T-helper 17 cell (primary cell): ENCODE results near the gene ELL. TPM values are rescaled to one million over a fixed set of nuclear protein-coding genes. Genes with fewer than 3 reads are reported as not detected.

Source experiments
- ATAC-seq: fragments of 150-1000 bp; cut with Tn5 transposase; 2 replicates; pipeline ENCODE4 v1.10.0; 2021; ENCODE audit warnings: mild to moderate bottlenecking, moderate library complexity
- DNase-seq, 3 donors: peaks; one replicate each; pipeline versions ENCODE4 v3.0.0 to v3.0.0-alpha.2; 2020 to 2021
- H3K9me3 ChIP-seq: one replicate; pipeline ENCODE4 v1.7.0; 2013; ENCODE audit warnings: low read length, mild to moderate bottlenecking; ENCODE audit not compliant: control insufficient read depth, poor library complexity, severe bottlenecking
- H3K27ac Mint-ChIP-seq: one replicate; pipeline ENCODE4 v1.8.0; 2022; ENCODE audit warnings: mild to moderate bottlenecking, moderate library complexity, mixed read lengths
- H3K27me3 Mint-ChIP-seq: one replicate; pipeline ENCODE4 v1.8.0; 2022; ENCODE audit warnings: mixed read lengths
- H3K36me3 Mint-ChIP-seq: one replicate; pipeline ENCODE4 v1.8.0; 2022; ENCODE audit warnings: low read depth, mixed read lengths
- H3K4me1 Mint-ChIP-seq: one replicate; pipeline ENCODE4 v1.8.0; 2022; ENCODE audit warnings: mild to moderate bottlenecking, mixed read lengths
- H3K4me3 Mint-ChIP-seq: one replicate; pipeline ENCODE4 v1.8.0; 2022; ENCODE audit warnings: mild to moderate bottlenecking, moderate library complexity, mixed read lengths
- total RNA-seq, 4 donors: library from RNA in 2 of 4; stranded (reverse) in 2 of 4; gene quantifications; one replicate each; pipeline ENCODE4 v1.2.3 and lab custom pipeline; 2022 to 2026

Gene ELL
- total RNA-seq, 2 donors from 2014 or later, result 51.0 to 62.8 TPM

DNA sequence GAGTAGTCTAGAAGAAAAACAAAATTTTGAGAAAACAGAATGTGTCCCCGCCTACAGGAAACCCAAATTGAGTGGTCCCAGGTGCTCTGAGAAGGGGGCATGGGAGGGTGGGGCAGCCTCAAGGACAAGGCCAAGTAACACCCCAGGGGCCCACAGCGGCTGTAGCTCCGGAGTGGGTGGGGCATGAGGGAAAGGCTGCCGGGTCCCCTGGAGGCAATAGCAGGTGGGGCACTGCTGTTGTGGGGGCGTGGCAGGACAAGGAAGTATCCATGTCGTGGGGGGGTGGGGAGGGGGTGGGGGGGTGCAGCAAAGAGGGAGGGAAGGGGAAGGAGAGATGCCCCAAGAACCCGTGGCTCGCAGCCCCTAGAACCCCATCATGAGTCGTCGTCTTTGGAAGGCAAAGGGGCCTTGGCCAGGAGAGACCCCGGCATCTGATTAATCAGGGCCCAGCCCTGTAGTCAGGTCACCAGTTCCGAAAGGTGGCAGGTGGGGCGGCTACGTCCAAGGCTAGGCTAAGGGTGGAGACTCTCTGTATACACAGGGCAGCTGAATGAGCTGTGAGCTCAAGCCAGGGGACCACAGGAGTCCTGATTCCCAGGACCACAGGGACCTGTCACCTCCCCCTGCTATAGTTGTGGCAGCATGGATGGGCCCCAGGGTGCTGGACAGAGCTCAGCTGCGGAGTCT, 76.5 kb downstream of the ELL start:
- Mint-ChIP-seq H3K36me3 (peaks cover 2% of the 10 kb centered on the region), H3K27ac (no peak overlapping the region)
- H3K9me3 ChIP-seq, result no peaks in the 10 kb centered on the region

DNA sequence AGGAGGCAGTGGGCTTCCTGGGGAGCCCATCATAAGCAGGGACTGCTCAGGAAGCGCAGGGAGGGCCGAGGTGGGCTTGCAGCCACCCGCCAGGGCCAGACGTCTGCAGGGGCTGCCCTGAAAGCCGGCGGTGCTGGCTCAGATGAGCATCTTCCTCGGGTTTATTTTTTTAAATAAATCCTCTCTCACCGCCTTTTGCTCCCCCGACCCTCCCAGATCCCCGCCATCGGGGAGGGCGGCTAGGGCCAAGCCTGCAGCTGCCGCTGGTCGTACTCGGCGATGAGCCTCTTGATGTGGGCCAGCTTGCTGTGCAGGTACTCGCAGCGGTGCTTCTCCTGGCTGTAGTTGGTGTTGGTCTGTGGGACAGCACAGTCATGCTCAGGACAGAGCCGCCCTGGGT, 77.4 kb downstream of the ELL start:
- H3K36me3 Mint-ChIP-seq, result peaks cover 2% of the 10 kb centered on the region
- H3K4me3 Mint-ChIP-seq, result no peak overlapping the region
- no peaks in the 10 kb centered on the region for H3K27me3 Mint-ChIP-seq
- ATAC-seq, result no peak
- H3K4me1 Mint-ChIP-seq, result peaks cover 12% of the 10 kb centered on the region
- no peaks in the 10 kb centered on the region for H3K9me3 ChIP-seq
- no peak overlapping the region for H3K27ac Mint-ChIP-seq
- DNase-seq, result no peak

More for the DNA sequence above, 76.5 kb downstream of the ELL start:
- H3K4me1 Mint-ChIP-seq, result peaks cover 13% of the 10 kb centered on the region
- H3K27me3 Mint-ChIP-seq, result no peaks in the 10 kb centered on the region
- ATAC-seq, result no peak
- no peak for DNase-seq
- H3K4me3 Mint-ChIP-seq, result no peak overlapping the region

DNA sequence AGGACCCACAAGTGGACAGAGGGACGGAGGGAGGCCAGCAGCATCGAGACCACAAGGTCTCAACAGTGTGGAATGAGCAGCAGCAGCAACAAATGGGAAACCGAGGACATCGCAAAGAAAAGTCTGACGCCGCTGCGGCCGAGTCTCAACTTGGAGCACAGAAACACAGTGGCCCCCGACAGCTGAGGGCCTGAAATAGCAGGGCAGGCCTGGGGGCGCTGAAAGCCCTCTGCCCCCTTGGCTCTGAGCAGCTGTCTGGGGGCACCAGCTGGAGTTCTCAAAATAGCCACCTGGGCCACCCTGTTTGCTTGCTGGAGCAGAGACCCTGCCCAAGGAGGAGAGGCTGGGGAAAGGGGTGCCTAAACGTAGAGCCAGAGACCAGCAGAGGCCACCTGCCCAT, 78.0 kb downstream of the ELL start:
- peaks cover 2% of the 10 kb centered on the region for H3K36me3 Mint-ChIP-seq

DNA sequence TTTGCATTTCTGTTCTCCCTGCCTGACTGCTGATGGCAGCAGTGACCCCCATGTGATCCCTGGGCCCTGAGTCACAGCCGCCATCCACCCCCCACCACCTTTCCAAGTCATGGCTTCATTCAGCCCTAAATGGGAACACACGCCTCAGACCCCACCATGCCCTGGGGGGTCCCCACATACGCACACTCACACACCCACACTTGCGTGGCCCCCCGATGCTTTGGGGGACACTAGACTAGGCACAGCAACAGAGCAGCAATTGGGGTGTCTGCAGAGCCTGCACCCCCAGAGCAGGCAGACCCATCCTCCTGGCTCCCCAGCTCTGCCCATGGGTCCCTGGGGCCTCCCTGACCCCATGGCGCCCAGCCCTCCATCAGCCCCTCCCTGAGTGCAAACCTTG, 78.5 kb downstream of the ELL start:
- Mint-ChIP-seq H3K4me1 (peaks cover 12% of the 10 kb centered on the region), H3K27me3 (no peaks in the 10 kb centered on the region), H3K27ac (peak overlapping the region; percentile 32), H3K36me3 (peaks cover 2% of the 10 kb centered on the region), H3K4me3 (peak overlapping the region; percentile 59)
- no peaks in the 10 kb centered on the region for H3K9me3 ChIP-seq
- DNase-seq (no peak), ATAC-seq (no peak)

More for the DNA sequence above, 78.0 kb downstream of the ELL start:
- DNase-seq (no peak), ATAC-seq (no peak)
- no peaks in the 10 kb centered on the region for H3K27me3 Mint-ChIP-seq
- peaks cover 12% of the 10 kb centered on the region for H3K4me1 Mint-ChIP-seq
- no peak overlapping the region for H3K4me3 Mint-ChIP-seq
- no peaks in the 10 kb centered on the region for H3K9me3 ChIP-seq
- peak overlapping the region; percentile 32 for H3K27ac Mint-ChIP-seq

DNA sequence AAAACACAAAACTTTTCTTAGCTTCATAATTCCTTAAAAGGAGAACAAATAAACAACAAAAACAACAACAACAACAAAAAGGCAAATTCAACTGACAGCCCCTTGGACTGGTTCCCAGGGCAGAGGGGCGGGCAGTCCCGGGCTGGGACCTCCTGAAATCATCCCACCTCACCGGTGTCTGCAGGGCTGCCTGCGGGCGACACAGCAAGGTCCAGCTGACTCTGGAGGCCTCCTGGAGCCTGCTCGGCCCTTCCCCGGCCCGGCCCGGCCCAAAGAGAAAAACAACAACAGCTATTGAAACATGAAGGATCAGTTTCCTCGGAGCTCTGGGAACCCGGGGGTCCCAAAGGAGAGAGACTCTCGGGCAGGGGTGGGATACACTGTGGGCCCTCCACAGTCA, 78.9 kb downstream of the ELL start:
- Mint-ChIP-seq H3K27me3 (no peaks in the 10 kb centered on the region), H3K27ac (peak overlapping the region; percentile 32), H3K4me1 (peaks cover 12% of the 10 kb centered on the region), H3K4me3 (peak overlapping the region; percentile 59), H3K36me3 (no peaks in the 10 kb centered on the region)
- no peak for ATAC-seq
- DNase-seq, result no peak
- no peaks in the 10 kb centered on the region for H3K9me3 ChIP-seq

DNA sequence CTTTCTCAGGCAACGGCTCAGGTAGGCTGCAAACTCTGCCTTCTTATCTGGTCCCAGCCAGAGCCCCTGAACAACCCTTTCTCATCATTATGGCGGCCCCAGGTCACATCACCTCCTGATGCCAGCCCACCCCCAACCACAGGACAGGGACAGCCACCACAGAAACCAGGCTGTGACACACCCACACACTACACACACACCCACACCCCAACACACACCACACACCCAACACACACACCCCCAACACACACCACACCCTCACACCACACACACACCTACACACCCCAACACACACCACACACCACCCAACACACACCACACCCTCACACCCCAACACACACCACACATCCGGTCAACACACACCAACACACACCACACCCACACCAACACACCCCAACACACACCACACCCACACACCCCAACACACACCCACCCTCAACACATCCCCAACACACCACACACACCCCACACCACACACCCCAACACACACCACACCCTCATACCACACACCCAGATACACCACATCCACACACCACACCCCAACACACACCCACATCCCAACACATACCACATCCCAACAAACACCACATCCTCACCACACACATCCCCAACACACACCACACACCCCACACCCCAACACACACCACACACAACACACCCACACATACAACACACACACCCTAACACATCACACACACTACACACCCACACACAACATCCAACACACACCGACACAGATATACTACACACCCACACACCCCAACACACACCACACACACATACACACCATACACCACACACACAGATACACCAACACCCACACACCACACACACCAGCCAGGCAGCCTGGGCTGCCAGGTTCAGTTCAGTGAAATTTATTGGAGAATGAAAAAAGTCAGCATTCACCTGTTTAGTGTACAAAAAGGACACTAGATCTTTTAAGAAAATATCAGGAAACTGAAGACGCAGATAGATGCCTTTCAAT, 79.8 kb downstream of the ELL start:
- no peaks in the 10 kb centered on the region for H3K9me3 ChIP-seq
- peak overlapping the region; percentile 0 for H3K27ac Mint-ChIP-seq
- peaks cover 12% of the 10 kb centered on the region for H3K4me1 Mint-ChIP-seq
- H3K4me3 Mint-ChIP-seq, result peak overlapping the region; percentile 12
- no peaks in the 10 kb centered on the region for H3K36me3 Mint-ChIP-seq
- H3K27me3 Mint-ChIP-seq, result no peaks in the 10 kb centered on the region
- DNase-seq (peak in 1 of 3 donors; percentile 38), ATAC-seq (peak; percentile 38)

DNA sequence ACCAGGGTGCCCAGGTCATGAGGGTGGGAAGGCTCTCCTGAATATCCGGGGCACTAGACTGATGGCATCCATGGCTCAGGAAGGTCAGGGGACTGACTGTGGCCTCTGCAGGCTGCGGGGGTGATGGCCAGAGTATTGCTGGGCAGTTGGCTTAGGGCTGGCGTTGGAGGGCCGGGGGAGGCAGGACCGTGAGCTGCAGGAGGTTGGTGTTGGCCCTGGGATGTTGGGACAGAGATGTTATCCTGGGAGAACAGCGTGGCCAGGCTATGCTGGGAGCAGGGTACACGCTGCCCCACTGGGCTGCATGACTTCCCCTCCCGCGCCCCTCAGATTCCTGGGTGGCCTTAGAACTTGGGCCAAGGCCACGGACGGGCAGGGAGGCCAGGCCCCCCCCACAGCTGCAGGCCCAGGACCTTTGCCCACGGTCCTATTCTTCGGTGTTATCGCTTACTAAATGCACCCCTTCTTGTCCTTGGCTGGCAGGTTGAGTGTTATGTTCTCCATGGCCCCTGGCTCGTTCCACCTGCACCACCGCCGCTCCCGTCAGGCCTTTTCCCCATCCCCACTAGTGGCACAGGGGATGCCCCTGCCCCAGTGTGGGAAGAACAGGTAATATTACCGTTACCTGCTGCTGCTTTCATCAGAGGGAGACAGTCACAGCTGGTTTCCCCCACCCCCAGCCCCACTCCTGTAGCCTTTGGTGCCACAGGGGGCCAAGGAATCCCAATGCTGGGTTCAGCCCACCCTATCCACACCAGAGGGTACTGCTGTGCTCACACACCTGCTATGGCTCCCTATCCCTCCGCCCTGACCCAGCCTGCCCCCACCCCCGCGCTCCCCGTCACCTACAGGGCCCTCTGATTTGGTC, 80.7 kb downstream of the ELL start:
- Mint-ChIP-seq H3K27ac (peak overlapping the region; percentile 84), H3K27me3 (no peaks in the 10 kb centered on the region), H3K4me1 (peaks cover 12% of the 10 kb centered on the region), H3K36me3 (no peaks in the 10 kb centered on the region), H3K4me3 (peak overlapping the region; percentile 32)
- peak; percentile 6 for ATAC-seq
- DNase-seq, result no peak
- H3K9me3 ChIP-seq, result no peaks in the 10 kb centered on the region

DNA sequence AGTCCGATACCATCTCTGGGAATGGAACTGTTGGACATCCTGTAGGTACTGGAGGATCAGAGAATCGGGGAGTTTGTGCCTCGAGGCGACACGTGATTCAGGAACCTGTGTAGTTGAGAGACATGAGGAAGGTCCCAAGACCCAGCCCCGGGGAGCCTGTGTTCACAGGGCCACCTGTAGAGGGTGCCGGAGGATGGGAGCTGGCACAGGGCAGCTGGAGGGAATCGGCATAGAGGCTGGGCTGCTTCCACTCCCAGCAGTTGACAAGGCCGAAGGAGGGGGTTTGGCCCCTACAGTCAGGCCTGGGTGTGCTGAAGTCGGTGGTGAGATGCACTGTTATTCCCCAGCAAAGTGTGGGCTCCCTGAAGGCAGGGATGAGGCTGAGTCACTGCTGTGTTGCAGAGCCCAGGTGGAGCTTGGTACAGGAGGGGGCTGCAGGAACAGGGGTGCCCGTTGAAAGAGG, 81.4 kb downstream of the ELL start:
- H3K36me3 Mint-ChIP-seq, result no peaks in the 10 kb centered on the region
- H3K4me3 Mint-ChIP-seq, result peak overlapping the region; percentile 32
- no peaks in the 10 kb centered on the region for H3K9me3 ChIP-seq
- H3K27me3 Mint-ChIP-seq, result no peaks in the 10 kb centered on the region
- DNase-seq, result peak in 1 of 3 donors; percentile 34
- ATAC-seq, result peak; percentile 36
- H3K4me1 Mint-ChIP-seq, result peaks cover 12% of the 10 kb centered on the region
- H3K27ac Mint-ChIP-seq, result peak overlapping the region; percentile 84

DNA sequence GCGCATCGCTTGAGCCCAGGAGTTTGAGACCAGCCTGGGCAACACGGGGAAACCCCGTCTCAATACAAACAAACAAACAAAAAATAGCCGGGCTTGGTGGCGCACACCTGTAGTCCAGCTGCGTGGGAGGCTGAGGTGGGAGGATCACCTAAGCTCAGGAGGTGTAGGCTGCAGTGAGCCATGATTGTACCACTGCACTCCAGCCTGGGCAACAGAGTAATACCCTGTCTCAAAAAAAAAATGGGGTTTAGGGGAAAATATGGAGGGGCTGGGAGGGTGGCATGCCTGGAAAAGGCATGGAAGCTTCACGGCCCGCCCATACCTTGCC, 82.0 kb downstream of the ELL start:
- Mint-ChIP-seq H3K4me3 (peak overlapping the region; percentile 25), H3K4me1 (peaks cover 12% of the 10 kb centered on the region), H3K27me3 (no peaks in the 10 kb centered on the region), H3K27ac (peak overlapping the region; percentile 84), H3K36me3 (no peaks in the 10 kb centered on the region)
- DNase-seq (no peak), ATAC-seq (no peak)
- no peaks in the 10 kb centered on the region for H3K9me3 ChIP-seq

DNA sequence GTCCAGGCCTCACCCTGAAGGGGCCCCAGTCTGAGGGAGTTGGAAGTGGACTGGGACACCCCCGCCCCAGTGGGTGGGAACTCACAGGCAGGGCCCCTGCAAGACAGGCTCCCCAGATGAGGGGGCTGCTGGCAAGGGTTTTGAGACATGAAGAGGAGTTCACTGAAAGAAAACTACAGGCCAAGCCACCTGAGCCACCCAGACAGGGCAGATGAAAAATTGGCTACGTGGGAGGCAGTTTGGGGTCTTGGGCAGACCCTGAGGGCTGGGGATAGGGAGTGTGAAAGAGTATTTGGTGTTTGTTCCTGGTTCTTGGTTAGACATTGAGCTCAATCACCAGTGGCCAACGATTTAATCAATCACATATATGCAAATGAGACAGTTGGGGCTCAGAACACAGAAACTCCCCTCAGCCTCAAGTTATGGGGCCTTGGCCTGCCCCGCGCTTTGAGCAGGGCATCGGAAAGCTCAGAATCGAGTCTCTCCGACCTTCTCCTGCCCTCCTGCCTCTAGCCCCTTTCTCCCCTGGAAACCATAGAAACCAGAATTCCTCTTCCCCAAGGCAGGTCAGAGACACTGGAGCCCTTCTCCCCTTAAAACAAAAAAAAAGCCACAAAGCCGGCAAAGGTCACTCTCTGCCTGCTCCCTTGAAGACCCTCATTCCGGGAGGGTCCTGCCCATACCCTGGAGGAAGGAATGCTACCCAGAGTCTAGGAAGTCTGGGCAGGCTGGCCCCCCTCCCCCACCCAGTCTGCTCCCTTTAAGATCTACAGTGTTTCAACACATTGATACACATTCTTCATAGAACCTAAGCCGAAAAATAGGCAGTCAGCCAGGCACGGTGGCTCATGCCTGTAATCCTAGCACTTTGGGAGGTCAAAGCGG, 82.6 kb downstream of the ELL start:
- ATAC-seq (no peak), DNase-seq (no peak)
- H3K27ac Mint-ChIP-seq, result peak overlapping the region; percentile 84
- H3K36me3 Mint-ChIP-seq, result no peaks in the 10 kb centered on the region
- H3K4me3 Mint-ChIP-seq, result peak overlapping the region; percentile 25
- H3K9me3 ChIP-seq, result no peaks in the 10 kb centered on the region
- peaks cover 16% of the 10 kb centered on the region for H3K4me1 Mint-ChIP-seq
- no peaks in the 10 kb centered on the region for H3K27me3 Mint-ChIP-seq

DNA sequence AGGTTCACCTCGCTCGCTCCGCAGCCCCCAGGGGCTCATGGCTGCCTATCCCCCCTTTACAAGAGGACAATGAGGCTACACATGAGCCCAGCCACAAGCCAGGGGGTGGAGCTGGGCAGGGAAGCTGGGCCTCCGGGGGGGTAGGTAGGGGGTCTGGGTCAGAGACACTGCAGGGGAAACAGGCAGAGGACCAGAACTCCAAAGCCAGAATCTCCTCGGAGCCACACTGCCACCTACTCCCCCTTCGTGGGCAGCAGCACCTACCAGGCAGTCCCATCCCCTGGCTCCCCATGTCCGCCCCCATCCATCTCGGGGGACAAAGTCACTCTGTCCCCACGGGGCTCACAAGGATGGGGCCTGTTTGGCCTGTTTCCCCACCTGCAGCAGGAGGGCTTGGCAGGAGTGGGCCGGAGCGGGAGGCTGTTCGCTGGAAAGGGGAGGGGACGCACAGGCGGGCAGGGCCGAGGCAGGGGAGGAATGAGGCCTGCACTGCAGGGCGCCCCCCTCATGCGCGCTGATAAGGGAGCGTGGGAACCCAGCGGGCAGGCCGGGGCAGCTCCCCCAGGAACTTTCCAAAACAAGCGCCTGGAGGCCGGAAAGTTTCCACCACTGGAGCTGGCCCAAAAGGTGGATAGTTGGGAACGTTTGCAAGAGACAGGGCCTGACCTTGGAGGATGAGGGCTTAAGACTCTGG, 83.4 kb downstream of the ELL start:
- Mint-ChIP-seq H3K4me1 (peaks cover 19% of the 10 kb centered on the region), H3K27ac (peak overlapping the region; percentile 84), H3K36me3 (no peaks in the 10 kb centered on the region), H3K27me3 (no peaks in the 10 kb centered on the region), H3K4me3 (peak overlapping the region; percentile 84)
- ATAC-seq (peak; percentile 1), DNase-seq (no peak)
- H3K9me3 ChIP-seq, result no peaks in the 10 kb centered on the region
